ENCODE results near the gene CDAN1.

The CDAN1 gene

GRCh38 chr15:42694398-42694797 lies 42.5 kb downstream of the CDAN1 start:
- Histone ChIP-seq H3K9me3 (ENCODE audit: insufficient read depth, low read length) (no peaks in the 10 kb centered on the region), H4K20me1 (ENCODE audit: low read depth, low read length) (no peaks in the 10 kb centered on the region), H3K79me2 (ENCODE audit: insufficient read depth, low read length) (no peaks in the 10 kb centered on the region), H2AFZ (ENCODE audit: low read depth, low read length, severe bottlenecking) (no peak overlapping the region), H3K36me3 (ENCODE audit: low read length) (no peaks in the 10 kb centered on the region), H3K9ac (ENCODE audit: low read length) (no peak overlapping the region), H3K9me2 (replicated peaks; ENCODE audit: insufficient read depth, low read length) (no peaks in the 10 kb centered on the region), H3K4me2 (ENCODE audit: low read depth, low read length, poor library complexity, severe bottlenecking) (no peak overlapping the region), H3K4me3 (ENCODE audit: insufficient read depth, low read length, poor library complexity, severe bottlenecking) (no peak overlapping the region), H3K27ac (ENCODE audit: low read depth, low read length) (no peak overlapping the region), H3K27me3 (ENCODE audit: low read length) (no peaks in the 10 kb centered on the region), H3F3A (ENCODE audit: insufficient read depth) (no peaks in the 10 kb centered on the region)
- TF ChIP-seq EZH2phosphoT487 (conservative IDR thresholded peaks at IDR 0.05; ENCODE audit: low read length), result no peak
- no peak for TF ChIP-seq CTCF (IDR thresholded peaks at IDR 0.05; ENCODE audit: insufficient read depth, low read length, poor library complexity, severe bottlenecking)

DNA sequence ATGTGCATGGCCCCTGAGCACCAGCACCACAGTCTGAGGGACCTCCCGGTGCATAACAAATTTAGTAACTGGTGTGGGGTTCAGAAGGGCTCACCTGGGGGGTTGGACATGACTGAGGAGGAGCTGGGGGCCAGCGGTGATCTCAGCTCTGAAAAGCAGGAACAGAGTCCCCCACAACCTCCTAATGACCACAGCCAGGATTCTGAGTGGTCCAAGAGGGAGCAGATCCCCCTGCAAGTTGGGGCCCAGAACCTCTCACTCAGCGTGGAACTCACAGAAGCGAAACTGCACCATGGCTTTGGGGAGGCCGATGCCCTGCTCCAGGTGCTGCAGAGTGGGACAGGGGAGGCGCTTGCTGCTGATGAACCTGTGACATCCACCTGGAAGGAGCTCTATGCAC lies 43.0 kb downstream of the CDAN1 start:
- no peak overlapping the region for H3K4me2 ChIP-seq (ENCODE audit: low read depth, low read length, poor library complexity, severe bottlenecking)
- H3K9me2 ChIP-seq (replicated peaks; ENCODE audit: insufficient read depth, low read length), result no peaks in the 10 kb centered on the region
- H2AFZ ChIP-seq (ENCODE audit: low read depth, low read length, severe bottlenecking), result no peak overlapping the region
- TF ChIP-seq CTCF (IDR thresholded peaks at IDR 0.05; ENCODE audit: insufficient read depth, low read length, poor library complexity, severe bottlenecking) (no peak), EZH2phosphoT487 (conservative IDR thresholded peaks at IDR 0.05; ENCODE audit: low read length) (no peak)
- no peak overlapping the region for H3K9ac ChIP-seq (ENCODE audit: low read length)
- H4K20me1 ChIP-seq (ENCODE audit: low read depth, low read length), result no peaks in the 10 kb centered on the region
- H3F3A ChIP-seq (ENCODE audit: insufficient read depth), result no peaks in the 10 kb centered on the region
- H3K4me3 ChIP-seq (ENCODE audit: insufficient read depth, low read length, poor library complexity, severe bottlenecking), result no peak overlapping the region
- no peaks in the 10 kb centered on the region for H3K27me3 ChIP-seq (ENCODE audit: low read length)
- no peaks in the 10 kb centered on the region for H3K36me3 ChIP-seq (ENCODE audit: low read length)
- H3K9me3 ChIP-seq (ENCODE audit: insufficient read depth, low read length), result no peaks in the 10 kb centered on the region
- no peak overlapping the region for H3K27ac ChIP-seq (ENCODE audit: low read depth, low read length)
- H3K79me2 ChIP-seq (ENCODE audit: insufficient read depth, low read length), result no peaks in the 10 kb centered on the region

DNA sequence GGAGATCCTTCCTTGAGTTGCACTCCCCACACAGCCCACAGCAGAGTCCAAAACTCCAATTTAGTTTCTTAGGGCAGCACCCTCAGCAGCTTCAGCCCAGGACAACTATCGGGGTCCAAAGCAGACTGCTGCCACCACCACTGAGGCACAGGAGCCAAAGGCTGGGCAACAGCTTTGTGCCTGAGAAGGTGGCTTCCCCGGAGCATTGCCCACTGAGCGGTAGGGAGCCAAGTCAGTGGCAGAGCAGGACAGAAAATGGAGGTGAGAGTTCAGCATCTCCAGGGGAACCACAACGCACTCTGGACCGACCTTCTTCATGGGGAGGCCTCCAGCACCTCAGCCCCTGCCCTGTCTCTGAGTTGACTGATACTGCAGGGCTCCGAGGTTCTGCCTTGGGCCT lies 43.4 kb downstream of the CDAN1 start:
- Histone ChIP-seq H3K9me2 (replicated peaks; ENCODE audit: insufficient read depth, low read length) (no peaks in the 10 kb centered on the region), H3K9me3 (ENCODE audit: insufficient read depth, low read length) (no peaks in the 10 kb centered on the region), H3K4me2 (ENCODE audit: low read depth, low read length, poor library complexity, severe bottlenecking) (no peak overlapping the region), H4K20me1 (ENCODE audit: low read depth, low read length) (no peaks in the 10 kb centered on the region), H3F3A (ENCODE audit: insufficient read depth) (no peaks in the 10 kb centered on the region), H3K9ac (ENCODE audit: low read length) (no peak overlapping the region), H3K4me3 (ENCODE audit: insufficient read depth, low read length, poor library complexity, severe bottlenecking) (no peak overlapping the region), H2AFZ (ENCODE audit: low read depth, low read length, severe bottlenecking) (no peak overlapping the region), H3K36me3 (ENCODE audit: low read length) (no peaks in the 10 kb centered on the region), H3K27ac (ENCODE audit: low read depth, low read length) (no peak overlapping the region), H3K79me2 (ENCODE audit: insufficient read depth, low read length) (no peaks in the 10 kb centered on the region), H3K27me3 (ENCODE audit: low read length) (no peaks in the 10 kb centered on the region)
- TF ChIP-seq CTCF (IDR thresholded peaks at IDR 0.05; ENCODE audit: insufficient read depth, low read length, poor library complexity, severe bottlenecking) (no peak), EZH2phosphoT487 (conservative IDR thresholded peaks at IDR 0.05; ENCODE audit: low read length) (no peak)

DNA sequence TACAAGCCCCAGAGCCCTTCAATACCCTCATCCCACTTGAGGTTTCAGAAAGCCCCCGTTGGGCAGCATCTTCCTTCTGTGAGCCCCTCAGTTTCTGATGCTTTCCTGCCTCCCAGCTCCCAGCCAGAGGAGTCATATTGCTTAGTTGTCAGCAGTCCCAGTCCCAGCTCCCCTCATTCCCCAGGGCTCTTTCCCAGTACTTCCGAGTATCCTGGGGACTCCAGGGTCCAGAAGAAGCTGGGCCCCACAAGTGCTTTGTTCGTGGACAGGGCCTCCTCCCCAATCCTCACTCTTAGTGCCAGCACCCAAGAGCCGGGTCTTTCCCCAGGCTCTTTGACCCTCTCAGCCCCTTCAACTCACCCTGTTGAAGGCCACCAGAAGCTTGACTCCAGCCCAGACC lies 43.9 kb downstream of the CDAN1 start:
- Histone ChIP-seq H3K9me2 (replicated peaks; ENCODE audit: insufficient read depth, low read length) (no peaks in the 10 kb centered on the region), H3K27ac (ENCODE audit: low read depth, low read length) (no peak overlapping the region), H3F3A (ENCODE audit: insufficient read depth) (no peaks in the 10 kb centered on the region), H3K4me2 (ENCODE audit: low read depth, low read length, poor library complexity, severe bottlenecking) (no peak overlapping the region), H3K9ac (ENCODE audit: low read length) (no peak overlapping the region), H3K27me3 (ENCODE audit: low read length) (no peaks in the 10 kb centered on the region), H2AFZ (ENCODE audit: low read depth, low read length, severe bottlenecking) (no peak overlapping the region), H3K79me2 (ENCODE audit: insufficient read depth, low read length) (no peaks in the 10 kb centered on the region), H3K4me3 (ENCODE audit: insufficient read depth, low read length, poor library complexity, severe bottlenecking) (no peak overlapping the region), H3K36me3 (ENCODE audit: low read length) (no peaks in the 10 kb centered on the region), H3K9me3 (ENCODE audit: insufficient read depth, low read length) (no peaks in the 10 kb centered on the region), H4K20me1 (ENCODE audit: low read depth, low read length) (no peaks in the 10 kb centered on the region)
- TF ChIP-seq CTCF (IDR thresholded peaks at IDR 0.05; ENCODE audit: insufficient read depth, low read length, poor library complexity, severe bottlenecking) (no peak), EZH2phosphoT487 (conservative IDR thresholded peaks at IDR 0.05; ENCODE audit: low read length) (no peak)
